CMK (cell line): ENCODE data around the gene NTM.

Experiments
- DNase-seq: peaks from one replicate; pipeline ENCODE4 v3.0.0-alpha.2; 2010; ENCODE audit warnings: low read depth

Gene NTM

GRCh38 chr11:131770801-131771200 lies 400.4 kb downstream of the NTM start:
- DNase-seq, result no peak

- no peak for DNase-seq
Measured at GRCh38 chr11:131771471-131771870, 401.1 kb downstream of the NTM start.

GRCh38 chr11:131773626-131774025 lies 403.2 kb downstream of the NTM start:
- DNase-seq, result no peak

- no peak for DNase-seq
Measured at GRCh38 chr11:131776211-131776610, 405.8 kb downstream of the NTM start.

- DNase-seq, result no peak
Measured at GRCh38 chr11:131785801-131786200, 415.4 kb downstream of the NTM start.

- DNase-seq, result no peak
Measured at GRCh38 chr11:131787119-131787518, 416.7 kb downstream of the NTM start.

GRCh38 chr11:131790586-131790985 lies 420.2 kb downstream of the NTM start:
- DNase-seq, result no peak

- DNase-seq, result no peak
Measured at GRCh38 chr11:131792243-131792642, 421.8 kb downstream of the NTM start.

- DNase-seq, result no peak
Measured at GRCh38 chr11:131796089-131796488, 425.7 kb downstream of the NTM start.

GRCh38 chr11:131796541-131796940 lies 426.1 kb downstream of the NTM start:
- no peak for DNase-seq

- no peak for DNase-seq
Measured at GRCh38 chr11:131800452-131800851, 430.0 kb downstream of the NTM start.

GRCh38 chr11:131802440-131803115 lies 432.2 kb downstream of the NTM start:
- no peak for DNase-seq

GRCh38 chr11:131807876-131808275 lies 437.5 kb downstream of the NTM start:
- no peak for DNase-seq

- DNase-seq, result no peak
Measured at GRCh38 chr11:131808470-131808869, 438.1 kb downstream of the NTM start.

- no peak for DNase-seq
Measured at GRCh38 chr11:131809203-131809918, 438.9 kb downstream of the NTM start.

- no peak for DNase-seq
Measured at GRCh38 chr11:131810541-131810940, 440.1 kb downstream of the NTM start.

- no peak for DNase-seq
Measured at GRCh38 chr11:131811383-131811782, 441.0 kb downstream of the NTM start.

- DNase-seq, result no peak
Measured at GRCh38 chr11:131814108-131814507, 443.7 kb downstream of the NTM start.

GRCh38 chr11:131815590-131815989 lies 445.2 kb downstream of the NTM start:
- no peak for DNase-seq

- DNase-seq, result no peak
Measured at GRCh38 chr11:131816051-131816450, 445.6 kb downstream of the NTM start.

GRCh38 chr11:131817687-131818188 lies 447.3 kb downstream of the NTM start:
- DNase-seq, result no peak

- no peak for DNase-seq
Measured at GRCh38 chr11:131819865-131820264, 449.4 kb downstream of the NTM start.

- no peak for DNase-seq
Measured at GRCh38 chr11:131822506-131822905, 452.1 kb downstream of the NTM start.

- DNase-seq, result no peak
Measured at GRCh38 chr11:131823772-131824171, 453.4 kb downstream of the NTM start.
